ENCODE measurements around the gene GALNS. TPM values are rescaled to one million over a fixed set of nuclear protein-coding genes. Genes with fewer than 3 reads are reported as not detected.

GALNS gene
- total and polyA plus RNA-seq, 7 experiments from 2014 or later, result 9.8 to 64.3 (median 49.7) TPM

DNA sequence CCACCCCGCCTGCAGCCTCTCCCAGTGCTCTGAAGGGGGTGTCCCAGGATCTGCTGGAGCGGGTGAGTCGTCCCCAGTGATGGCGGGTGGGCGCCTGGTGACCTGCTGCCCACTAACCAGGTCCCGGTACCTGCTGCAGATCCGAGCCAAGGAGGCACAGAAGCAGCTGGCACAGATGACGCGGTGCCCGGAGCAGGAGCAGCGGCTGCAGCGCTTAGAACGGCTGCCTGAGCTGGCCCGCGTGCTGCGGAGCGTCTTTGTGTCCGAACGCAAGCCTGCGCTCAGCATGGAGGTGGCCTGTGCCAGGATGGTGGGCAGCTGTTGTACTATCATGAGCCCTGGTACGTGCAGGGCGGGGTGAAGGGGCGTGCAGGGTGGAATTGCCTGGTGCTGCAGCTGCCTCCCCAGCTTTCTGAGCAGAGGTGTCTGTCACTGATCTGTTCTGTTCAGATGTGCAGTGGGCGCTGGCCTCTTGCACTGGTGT, 49.6 kb downstream of the GALNS start:
- POLR2A ChIA-PET, result interaction anchor here (0.6 to 1.5 kb wide), 2 partner anchors 26 to 926 kb away, joined by 3 to 7 read pairs; no protein-coding TSS in a partner anchor
- Histone ChIP-seq H3K4me3 (ENCODE audit: low read length) (no peak overlapping the region), H3K27ac (ENCODE audit: low read depth, low read length) (no peak overlapping the region), H3K36me3 (ENCODE audit: control insufficient read depth in 2 of 3, insufficient read depth in 3 of 3, low read length in 3 of 3) (peaks cover 0 to 26% (median 0%) of the 10 kb centered on the region in 3 experiments), H3K9me3 (ENCODE audit: control insufficient read depth in 2 of 3, low read length in 3 of 3) (no peaks in the 10 kb centered on the region), H3K4me1 (ENCODE audit: control insufficient read depth in 2 of 2, insufficient read depth in 2 of 2, low read length in 2 of 2) (peaks cover 14% of the 10 kb centered on the region in 2 donors), H3K27me3 (ENCODE audit: control insufficient read depth in 2 of 2, insufficient read depth in 2 of 2, low read length in 2 of 2) (no peaks in the 10 kb centered on the region)
- intact Hi-C loops (cut with micrococcal nuclease), result no loop called here
- CTCF ChIA-PET, result interaction anchor here (0.6 kb wide), 1 partner anchor 489 kb away, joined by 4 read pairs; no protein-coding TSS in a partner anchor
- peaks cover 0 to 4% (median 0%) of the 10 kb centered on the region in 5 donors for H3K36me3 Mint-ChIP-seq
- no peaks in the 10 kb centered on the region for H3K9me3 Mint-ChIP-seq
- H3K27me3 Mint-ChIP-seq, result no peaks in the 10 kb centered on the region
- no peak for ATAC-seq
- H3K4me1 Mint-ChIP-seq, result peaks cover 0 to 27% (median 12%) of the 10 kb centered on the region in 7 donors
- H3K27ac Mint-ChIP-seq, result no peak overlapping the region
- DNase-seq, result no peak
- peak overlapping the region in 1 of 10 donors; percentile 30 for H3K4me3 Mint-ChIP-seq

DNA sequence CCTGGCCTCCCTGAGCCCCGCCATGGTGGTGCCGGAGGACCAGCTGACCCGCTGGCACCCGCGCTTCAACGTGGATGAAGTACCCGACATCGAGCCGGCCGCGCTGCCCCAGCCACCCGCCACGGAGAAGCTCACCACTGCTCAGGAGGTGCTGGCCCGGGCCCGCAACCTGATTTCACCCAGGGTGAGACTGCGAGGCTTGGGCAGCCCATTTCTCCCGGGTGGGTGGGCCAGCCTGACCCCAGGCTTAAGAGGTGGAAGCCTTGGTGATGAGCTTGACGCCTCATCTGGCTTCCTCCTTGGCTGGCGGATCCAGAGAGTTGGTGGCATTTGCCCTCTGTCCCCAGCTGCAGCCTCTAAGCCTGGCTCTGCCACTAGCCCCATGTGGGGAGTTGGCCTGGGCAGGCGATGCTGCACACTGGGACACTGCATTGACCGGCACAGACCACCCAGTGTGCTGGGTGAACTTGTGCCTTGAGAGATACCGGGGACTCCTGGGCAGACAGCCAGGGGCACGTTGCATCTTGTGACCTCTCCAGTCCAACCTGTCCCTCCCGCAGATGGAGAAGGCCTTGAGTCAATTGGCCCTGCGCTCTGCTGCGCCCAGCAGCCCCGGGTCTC, 50.1 kb downstream of the GALNS start:
- CTCF ChIA-PET, result interaction anchor here (0.6 kb wide), 1 partner anchor 489 kb away, joined by 4 read pairs; no protein-coding TSS in a partner anchor
- Histone ChIP-seq H3K9me3 (ENCODE audit: control insufficient read depth in 2 of 3, low read length in 3 of 3) (no peaks in the 10 kb centered on the region), H3K27me3 (ENCODE audit: control insufficient read depth in 2 of 2, insufficient read depth in 2 of 2, low read length in 2 of 2) (no peaks in the 10 kb centered on the region), H3K36me3 (ENCODE audit: control insufficient read depth in 2 of 3, insufficient read depth in 3 of 3, low read length in 3 of 3) (peaks cover 0 to 26% (median 0%) of the 10 kb centered on the region in 3 experiments), H3K4me1 (ENCODE audit: control insufficient read depth in 2 of 2, insufficient read depth in 2 of 2, low read length in 2 of 2) (peaks cover 14 to 20% of the 10 kb centered on the region in 2 donors), H3K4me3 (ENCODE audit: low read length) (no peak overlapping the region), H3K27ac (ENCODE audit: low read depth, low read length) (no peak overlapping the region)
- H3K4me3 Mint-ChIP-seq, result peak overlapping the region in 1 of 10 donors; percentile 5
- peaks cover 0 to 27% (median 12%) of the 10 kb centered on the region in 7 donors for H3K4me1 Mint-ChIP-seq
- H3K27me3 Mint-ChIP-seq, result no peaks in the 10 kb centered on the region
- DNase-seq, result no peak
- peaks cover 0 to 4% (median 0%) of the 10 kb centered on the region in 5 donors for H3K36me3 Mint-ChIP-seq
- no peak for ATAC-seq
- POLR2A ChIA-PET, result interaction anchor here (1.1 to 1.5 kb wide), 2 partner anchors 25 to 441 kb away, joined by 3 to 7 read pairs; no protein-coding TSS in a partner anchor
- intact Hi-C loops (cut with micrococcal nuclease), result no loop called here
- peak overlapping the region in 1 of 9 donors; percentile 56 for H3K27ac Mint-ChIP-seq
- no peaks in the 10 kb centered on the region for H3K9me3 Mint-ChIP-seq

DNA sequence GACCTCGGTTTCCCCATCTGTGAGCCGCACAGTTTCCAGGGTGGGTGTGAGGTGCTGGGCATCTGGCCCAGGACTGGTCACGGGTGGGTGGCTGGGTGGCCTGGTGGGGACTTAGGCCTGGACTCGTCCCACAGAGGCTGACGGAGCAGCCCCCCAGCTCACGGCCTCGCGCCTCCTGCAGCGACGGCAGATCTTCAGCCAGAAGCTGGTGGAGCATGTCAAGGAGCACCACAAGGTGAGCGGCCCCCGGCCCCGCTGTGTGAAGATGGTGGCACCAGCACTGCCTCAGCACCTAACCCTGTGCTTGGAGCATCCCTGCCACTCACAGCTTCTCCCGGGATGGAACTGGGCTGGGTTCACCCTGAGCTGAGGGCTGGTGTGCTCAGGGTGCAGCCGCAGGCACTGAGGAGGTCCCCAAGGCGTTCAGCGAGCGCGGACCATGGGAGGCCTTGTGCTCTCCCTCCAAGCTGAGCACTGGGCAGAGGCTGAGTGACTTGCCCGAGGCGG, 50.8 kb downstream of the GALNS start:
- intact Hi-C loops (cut with micrococcal nuclease), result no loop called here
- Histone ChIP-seq H3K36me3 (ENCODE audit: control insufficient read depth in 2 of 3, insufficient read depth in 3 of 3, low read length in 3 of 3) (peaks cover 0 to 26% (median 0%) of the 10 kb centered on the region in 3 experiments), H3K4me3 (ENCODE audit: low read length) (no peak overlapping the region), H3K27ac (ENCODE audit: low read depth, low read length) (no peak overlapping the region), H3K4me1 (ENCODE audit: control insufficient read depth in 2 of 2, insufficient read depth in 2 of 2, low read length in 2 of 2) (peaks cover 13 to 18% of the 10 kb centered on the region in 2 donors), H3K9me3 (ENCODE audit: control insufficient read depth in 2 of 3, low read length in 3 of 3) (no peaks in the 10 kb centered on the region), H3K27me3 (ENCODE audit: control insufficient read depth in 2 of 2, insufficient read depth in 2 of 2, low read length in 2 of 2) (no peaks in the 10 kb centered on the region)
- ChIA-PET POLR2A (interaction anchor here (0.5 to 1.5 kb wide), 4 partner anchors 18 to 442 kb away, joined by 3 to 7 read pairs (median 3); no protein-coding TSS in a partner anchor), CTCF (no interaction called here)
- peaks cover 0 to 4% (median 0%) of the 10 kb centered on the region in 5 donors for H3K36me3 Mint-ChIP-seq
- H3K27ac Mint-ChIP-seq, result peak overlapping the region in 1 of 9 donors; percentile 56
- ATAC-seq (no peak), DNase-seq (no peak)
- H3K27me3 Mint-ChIP-seq, result no peaks in the 10 kb centered on the region
- H3K4me1 Mint-ChIP-seq, result peaks cover 4 to 33% (median 16%) of the 10 kb centered on the region in 7 donors
- peak overlapping the region in 1 of 10 donors; percentile 5 for H3K4me3 Mint-ChIP-seq
- H3K9me3 Mint-ChIP-seq, result no peaks in the 10 kb centered on the region

DNA sequence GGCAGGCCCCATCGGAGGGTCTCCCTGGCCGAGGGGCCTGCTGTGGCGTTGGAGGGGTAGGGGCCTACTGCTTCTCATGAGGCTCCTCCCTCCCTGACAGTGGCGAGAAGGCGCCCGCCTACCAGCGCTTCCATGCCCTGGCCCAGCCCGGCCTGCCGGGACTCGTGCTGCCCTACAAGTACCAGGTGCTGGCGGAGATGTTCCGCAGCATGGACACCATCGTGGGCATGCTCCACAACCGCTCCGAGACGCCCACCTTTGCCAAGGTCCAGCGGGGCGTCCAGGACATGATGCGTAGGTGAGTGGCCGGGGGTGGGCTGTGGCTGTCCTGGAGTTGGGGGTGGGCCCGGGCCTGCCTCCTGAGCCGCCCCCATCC, 51.4 kb downstream of the GALNS start:
- Histone ChIP-seq H3K36me3 (ENCODE audit: control insufficient read depth in 2 of 3, insufficient read depth in 3 of 3, low read length in 3 of 3) (peaks cover 0 to 25% (median 0%) of the 10 kb centered on the region in 3 experiments), H3K4me3 (ENCODE audit: low read length) (no peak overlapping the region), H3K9me3 (ENCODE audit: control insufficient read depth in 2 of 3, low read length in 3 of 3) (no peaks in the 10 kb centered on the region), H3K4me1 (ENCODE audit: control insufficient read depth in 2 of 2, insufficient read depth in 2 of 2, low read length in 2 of 2) (peaks cover 7 to 12% of the 10 kb centered on the region in 2 donors), H3K27me3 (ENCODE audit: control insufficient read depth in 2 of 2, insufficient read depth in 2 of 2, low read length in 2 of 2) (no peaks in the 10 kb centered on the region), H3K27ac (ENCODE audit: low read depth, low read length) (no peak overlapping the region)
- no peak for DNase-seq
- Mint-ChIP-seq H3K4me3 (peak overlapping the region in 2 of 10 donors; percentile 21 to 34), H3K9me3 (no peaks in the 10 kb centered on the region), H3K36me3 (peaks cover 0 to 4% (median 0%) of the 10 kb centered on the region in 5 donors), H3K27ac (peak overlapping the region in 1 of 9 donors; percentile 42), H3K4me1 (peaks cover 4 to 33% (median 22%) of the 10 kb centered on the region in 7 donors), H3K27me3 (no peaks in the 10 kb centered on the region)
- ChIA-PET POLR2A (interaction anchor here (1.1 kb wide), 1 partner anchor 442 kb away, joined by 3 read pairs; no protein-coding TSS in a partner anchor), CTCF (no interaction called here)
- intact Hi-C loops (cut with micrococcal nuclease), result no loop called here
- ATAC-seq, result no peak

DNA sequence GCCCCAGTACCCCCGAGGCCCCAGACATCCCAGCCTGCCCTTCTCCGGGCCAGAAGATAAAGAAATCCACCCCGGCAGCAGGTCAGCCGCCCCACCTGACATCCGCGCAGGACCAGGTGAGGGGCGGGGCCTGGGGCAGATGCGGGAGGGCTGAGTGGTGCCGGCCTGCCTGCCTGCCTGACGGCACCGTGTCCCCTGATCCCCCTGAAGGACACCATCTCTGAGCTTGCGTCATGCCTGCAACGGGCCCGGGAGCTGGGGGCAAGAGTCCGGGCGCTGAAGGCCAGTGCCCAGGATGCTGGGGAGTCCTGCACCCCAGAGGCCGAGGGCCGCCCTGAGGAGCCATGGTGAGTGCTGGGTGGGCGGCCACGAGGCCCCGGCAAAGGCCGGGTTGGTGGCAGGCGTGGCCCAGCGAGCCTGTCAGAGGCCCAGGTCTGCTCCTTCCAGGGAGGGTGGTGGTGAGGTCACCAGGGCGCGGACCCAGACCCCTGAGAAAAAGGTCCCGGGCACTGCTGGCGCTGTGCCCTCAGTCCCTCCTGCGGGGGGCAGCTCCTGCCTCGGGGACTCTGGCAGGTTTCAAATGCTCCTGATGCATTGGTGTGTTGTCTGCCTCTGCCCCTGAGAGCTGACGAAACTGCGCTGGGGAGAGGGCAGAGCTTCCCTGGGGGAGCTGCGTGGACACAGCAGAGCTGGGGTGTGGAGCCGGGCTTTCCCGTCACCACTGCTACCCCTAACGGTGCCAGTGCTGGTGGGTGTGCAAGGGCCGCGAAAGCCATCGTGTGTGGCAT, 52.0 kb downstream of the GALNS start:
- Histone ChIP-seq H3K27ac (ENCODE audit: low read depth, low read length) (no peak overlapping the region), H3K4me3 (ENCODE audit: low read length) (no peak overlapping the region), H3K4me1 (ENCODE audit: control insufficient read depth in 2 of 2, insufficient read depth in 2 of 2, low read length in 2 of 2) (peaks cover 10 to 11% of the 10 kb centered on the region in 2 donors), H3K27me3 (ENCODE audit: control insufficient read depth in 2 of 2, insufficient read depth in 2 of 2, low read length in 2 of 2) (no peaks in the 10 kb centered on the region), H3K36me3 (ENCODE audit: control insufficient read depth in 2 of 3, insufficient read depth in 3 of 3, low read length in 3 of 3) (peaks cover 0 to 20% (median 0%) of the 10 kb centered on the region in 3 experiments), H3K9me3 (ENCODE audit: control insufficient read depth in 2 of 3, low read length in 3 of 3) (no peaks in the 10 kb centered on the region)
- ChIA-PET POLR2A (interaction anchor here (1.0 kb wide), 1 partner anchor 10 kb away, joined by 3 read pairs; no protein-coding TSS in a partner anchor), CTCF (interaction anchor here (1.4 kb wide), 1 partner anchor 67 kb away, joined by 3 read pairs; no protein-coding TSS in a partner anchor)
- Mint-ChIP-seq H3K4me1 (peaks cover 7 to 34% (median 26%) of the 10 kb centered on the region in 7 donors), H3K4me3 (peak overlapping the region in 7 of 10 donors; percentile 27 to 88 (median 63)), H3K36me3 (peaks cover 0 to 4% (median 0%) of the 10 kb centered on the region in 5 donors), H3K27me3 (no peaks in the 10 kb centered on the region), H3K9me3 (no peaks in the 10 kb centered on the region), H3K27ac (peak overlapping the region in 3 of 9 donors; percentile 21 to 60 (median 42))
- ATAC-seq (no peak), DNase-seq (no peak)
- intact Hi-C loops (cut with micrococcal nuclease), result loop anchor here (5.0 kb wide), 3 partner anchors 97 to 898 kb away; partner anchors contain the start of genes CTU2 (in 1 of the 2), RNF166 (in 1 of the 2), SNAI3 (in 1 of the 2) and SPATA2L (in 1 of the 2)

DNA sequence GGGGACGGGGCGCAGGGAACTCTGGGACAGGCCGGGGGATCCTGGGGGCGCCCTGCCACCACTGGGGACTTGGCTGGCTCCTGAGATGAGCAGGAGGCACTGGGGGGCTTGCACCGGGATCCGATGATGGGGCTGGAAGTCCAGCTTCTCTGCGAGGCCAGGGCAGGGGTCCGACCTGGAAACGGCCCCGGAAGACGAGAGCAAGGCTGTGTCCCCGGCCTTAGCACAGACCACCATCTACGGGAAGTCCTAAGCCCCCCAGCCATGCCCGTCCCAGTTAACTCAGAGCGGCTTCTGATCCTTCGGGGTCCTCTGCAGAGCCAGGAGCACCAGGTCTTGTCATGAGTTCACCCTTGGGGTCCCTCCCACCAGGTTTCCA, 52.6 kb downstream of the GALNS start:
- Mint-ChIP-seq H3K9me3 (no peaks in the 10 kb centered on the region), H3K4me3 (peak overlapping the region in 9 of 10 donors; percentile 25 to 88 (median 54)), H3K4me1 (peaks cover 9 to 33% (median 22%) of the 10 kb centered on the region in 7 donors), H3K36me3 (peaks cover 0 to 3% (median 0%) of the 10 kb centered on the region in 5 donors), H3K27ac (peak overlapping the region in 2 of 9 donors; percentile 21 to 60), H3K27me3 (no peaks in the 10 kb centered on the region)
- H3K4me3 ChIP-seq (ENCODE audit: low read length), result no peak overlapping the region
- intact Hi-C loops (cut with micrococcal nuclease), result loop anchor here (5.0 kb wide), 3 partner anchors 97 to 898 kb away; partner anchors contain the start of genes CTU2 (in 1 of the 2), RNF166 (in 1 of the 2), SNAI3 (in 1 of the 2) and SPATA2L (in 1 of the 2)
- H3K36me3 ChIP-seq (ENCODE audit: control insufficient read depth in 2 of 3, insufficient read depth in 3 of 3, low read length in 3 of 3), result peaks cover 0 to 14% (median 0%) of the 10 kb centered on the region in 3 experiments
- no peak for DNase-seq
- no peaks in the 10 kb centered on the region for H3K27me3 ChIP-seq (ENCODE audit: control insufficient read depth in 2 of 2, insufficient read depth in 2 of 2, low read length in 2 of 2)
- no peak overlapping the region for H3K27ac ChIP-seq (ENCODE audit: low read depth, low read length)
- no peaks in the 10 kb centered on the region for H3K9me3 ChIP-seq (ENCODE audit: control insufficient read depth in 2 of 3, low read length in 3 of 3)
- peaks cover 10 to 15% of the 10 kb centered on the region in 2 donors for H3K4me1 ChIP-seq (ENCODE audit: control insufficient read depth in 2 of 2, insufficient read depth in 2 of 2, low read length in 2 of 2)
- CTCF ChIA-PET, result interaction anchor here (1.4 kb wide), 1 partner anchor 67 kb away, joined by 3 read pairs; no protein-coding TSS in a partner anchor
- no peak for ATAC-seq
- POLR2A ChIA-PET, result interaction anchor here (1.0 to 2.0 kb wide), 3 partner anchors 8 to 22 kb away, joined by 3 to 19 read pairs (median 13); partner anchors contain the start of gene APRT

Measured in naive thymus-derived CD4-positive, alpha-beta T cell (primary cell).